Coronary artery (tissue), 2 donors: ENCODE data around the gene SDS.

Source experiments
- DNase-seq: peaks from one replicate; pipeline ENCODE4 v3.0.0-alpha.2; 2017; ENCODE audit warnings: low spot score
- H3K27ac ChIP-seq, 2 donors: fragments of 200-600 bp; sonication (generic); one replicate each; pipeline ENCODE4 v1.5.1; 2016 to 2019
- H3K4me3 ChIP-seq: fragments of 200-600 bp; sonication (generic); 2 replicates; pipeline ENCODE4 v1.5.1; 2016; ENCODE audit warnings: mild to moderate bottlenecking, moderate library complexity
- TF ChIP-seq, protein P1 (sequence below): fragments of 200-600 bp; sonication (generic); IDR thresholded peaks from one replicate; pipeline ENCODE4 v1.5.1; 2019; ENCODE audit warnings: antibody characterized with exemption

SDS gene, protein sequence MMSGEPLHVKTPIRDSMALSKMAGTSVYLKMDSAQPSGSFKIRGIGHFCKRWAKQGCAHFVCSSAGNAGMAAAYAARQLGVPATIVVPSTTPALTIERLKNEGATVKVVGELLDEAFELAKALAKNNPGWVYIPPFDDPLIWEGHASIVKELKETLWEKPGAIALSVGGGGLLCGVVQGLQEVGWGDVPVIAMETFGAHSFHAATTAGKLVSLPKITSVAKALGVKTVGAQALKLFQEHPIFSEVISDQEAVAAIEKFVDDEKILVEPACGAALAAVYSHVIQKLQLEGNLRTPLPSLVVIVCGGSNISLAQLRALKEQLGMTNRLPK

DNA sequence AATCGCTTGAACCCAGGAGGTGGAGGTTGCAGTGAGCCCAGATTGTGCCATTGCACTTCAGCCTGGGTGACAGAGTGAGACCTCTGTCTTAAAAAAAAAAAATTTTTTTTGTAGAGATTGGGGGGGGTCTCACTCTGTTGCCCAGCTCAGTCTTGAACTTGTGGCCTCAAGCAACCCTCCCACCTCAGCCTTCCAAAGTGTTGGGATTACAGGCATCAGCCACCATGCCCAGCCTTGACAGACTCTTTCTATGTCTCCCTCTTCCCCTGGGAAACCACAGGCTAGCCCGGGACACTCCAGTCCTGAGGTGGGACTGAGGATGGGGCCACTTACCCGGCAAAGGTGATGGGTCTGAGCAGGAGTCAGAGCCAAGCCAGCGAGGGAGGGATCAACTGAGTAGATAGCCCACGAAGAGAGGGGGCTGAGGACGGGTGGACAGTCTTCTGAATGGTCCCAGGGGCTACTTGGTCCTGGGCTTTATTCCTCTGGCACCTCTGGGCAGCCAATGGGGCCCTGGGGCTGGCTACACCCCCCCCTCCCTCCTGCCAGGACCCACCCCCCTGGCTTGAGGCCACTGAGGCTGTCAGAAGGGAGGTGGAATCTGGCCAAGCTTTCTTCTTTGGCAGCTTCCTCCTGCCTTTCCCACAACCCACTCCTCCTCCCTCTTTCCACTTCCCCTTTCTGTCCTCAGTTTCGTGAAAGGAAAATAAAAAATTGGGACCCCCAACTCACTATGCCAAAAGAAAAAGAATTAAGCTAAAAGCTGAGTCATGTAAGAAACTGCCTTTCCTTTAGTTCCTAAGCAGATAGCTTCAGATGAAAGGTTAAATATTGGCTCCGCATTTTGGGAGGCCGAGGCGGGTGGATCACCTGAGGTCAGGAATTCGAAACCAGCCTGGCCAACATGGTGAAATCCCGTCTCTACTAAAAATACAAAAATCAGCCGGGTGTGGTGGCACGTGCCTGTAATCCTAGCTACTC is at the start of gene SDS:
Gene SDS (minus strand): TSS at position 453 of the 981 bp plus-strand sequence. CDS start 4,179 bp downstream, outside the sequence.
- H3K4me3 ChIP-seq: peak within 1 kb of the TSS; percentile 13
- H3K27ac ChIP-seq: no peak within 1 kb of the TSS
- no peak for DNase-seq
- TF ChIP-seq, protein P1, sequence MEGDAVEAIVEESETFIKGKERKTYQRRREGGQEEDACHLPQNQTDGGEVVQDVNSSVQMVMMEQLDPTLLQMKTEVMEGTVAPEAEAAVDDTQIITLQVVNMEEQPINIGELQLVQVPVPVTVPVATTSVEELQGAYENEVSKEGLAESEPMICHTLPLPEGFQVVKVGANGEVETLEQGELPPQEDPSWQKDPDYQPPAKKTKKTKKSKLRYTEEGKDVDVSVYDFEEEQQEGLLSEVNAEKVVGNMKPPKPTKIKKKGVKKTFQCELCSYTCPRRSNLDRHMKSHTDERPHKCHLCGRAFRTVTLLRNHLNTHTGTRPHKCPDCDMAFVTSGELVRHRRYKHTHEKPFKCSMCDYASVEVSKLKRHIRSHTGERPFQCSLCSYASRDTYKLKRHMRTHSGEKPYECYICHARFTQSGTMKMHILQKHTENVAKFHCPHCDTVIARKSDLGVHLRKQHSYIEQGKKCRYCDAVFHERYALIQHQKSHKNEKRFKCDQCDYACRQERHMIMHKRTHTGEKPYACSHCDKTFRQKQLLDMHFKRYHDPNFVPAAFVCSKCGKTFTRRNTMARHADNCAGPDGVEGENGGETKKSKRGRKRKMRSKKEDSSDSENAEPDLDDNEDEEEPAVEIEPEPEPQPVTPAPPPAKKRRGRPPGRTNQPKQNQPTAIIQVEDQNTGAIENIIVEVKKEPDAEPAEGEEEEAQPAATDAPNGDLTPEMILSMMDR: no peak

DNA sequence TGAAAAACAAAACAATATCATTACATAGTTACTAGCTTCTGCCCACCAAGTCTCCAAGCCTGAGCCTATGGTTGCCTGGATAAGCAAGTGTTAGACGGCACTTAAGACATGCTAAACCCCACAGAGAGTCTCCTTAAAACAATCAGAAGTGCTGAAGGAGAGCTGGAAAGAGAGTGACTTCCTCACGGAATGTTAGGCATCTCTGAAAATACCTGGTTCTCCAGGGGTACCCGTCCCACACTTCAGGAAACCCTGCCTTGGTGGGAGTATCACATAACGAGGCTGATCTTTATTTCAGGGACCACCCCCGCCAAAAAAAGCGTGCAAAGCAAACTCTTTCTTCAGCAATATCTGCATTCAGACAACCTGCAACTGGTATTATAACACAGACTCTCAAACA is 49.6 kb upstream of the SDS start:
- DNase-seq: no peak
- H3K4me3 ChIP-seq: no peak overlapping the region
- H3K27ac ChIP-seq: no peak overlapping the region
- TF ChIP-seq, protein P1: no peak

DNA sequence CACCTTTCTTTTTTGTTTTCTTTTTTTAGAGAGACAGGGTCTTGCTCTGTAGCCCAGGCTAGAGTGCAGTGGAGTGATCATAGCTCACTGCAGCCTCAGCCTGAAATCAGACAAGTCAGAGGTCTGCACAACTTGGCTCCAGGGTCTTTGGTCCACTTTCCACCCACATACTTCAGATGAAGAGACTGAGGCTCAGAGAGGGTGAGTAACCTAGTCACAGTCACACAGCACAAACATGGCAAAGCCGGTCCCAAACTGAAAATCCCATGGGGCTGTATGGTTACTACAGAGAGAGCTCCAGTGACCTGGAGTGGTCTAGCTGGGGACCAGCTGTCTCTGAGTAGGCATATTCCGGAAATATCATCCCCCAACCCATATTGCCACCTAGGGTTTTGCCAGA is 48.8 kb upstream of the SDS start:
- TF ChIP-seq, protein P1: no peak
- no peak for DNase-seq
- no peak overlapping the region for H3K27ac ChIP-seq
- no peak overlapping the region for H3K4me3 ChIP-seq

DNA sequence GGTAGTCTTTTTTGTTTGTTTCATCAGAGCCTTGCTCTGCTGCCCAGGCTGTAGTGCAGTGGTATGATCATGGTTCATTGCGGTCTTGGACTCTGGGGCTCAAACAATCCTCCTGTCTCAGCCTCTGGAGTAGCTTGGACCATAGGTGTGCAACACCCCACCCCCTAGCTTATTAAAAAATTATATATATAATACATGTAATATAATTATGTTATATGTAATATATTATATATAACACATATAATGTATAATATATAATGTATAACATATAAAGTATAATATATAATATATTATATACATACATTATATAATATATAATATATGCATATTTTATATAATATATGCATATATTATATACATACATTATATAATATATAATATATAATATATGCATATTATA is 46.2 kb upstream of the SDS start:
- no peak for DNase-seq
- TF ChIP-seq, protein P1: no peak
- Histone ChIP-seq H3K4me3 (no peak overlapping the region), H3K27ac (no peak overlapping the region)

DNA sequence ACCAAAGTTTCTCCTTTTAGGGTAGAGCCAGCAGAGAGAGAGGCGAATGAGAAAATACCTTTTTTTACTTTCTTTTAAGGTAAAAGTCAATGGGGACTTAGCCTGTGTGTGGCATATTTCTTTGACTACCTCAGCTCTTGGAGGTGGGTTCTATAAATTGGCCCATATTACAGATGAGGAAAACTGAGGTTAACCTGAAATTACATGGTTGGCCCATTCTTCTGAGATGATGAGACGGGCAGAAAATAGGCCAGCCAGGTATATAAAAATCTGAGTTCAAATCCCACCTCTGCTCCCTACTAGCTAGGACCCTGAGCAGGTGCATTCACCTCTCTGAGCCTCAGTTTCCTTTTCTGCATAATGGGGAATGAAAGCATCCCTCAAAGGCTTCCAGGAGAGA is 45.6 kb upstream of the SDS start:
- H3K27ac ChIP-seq: no peak overlapping the region
- no peak for DNase-seq
- no peak overlapping the region for H3K4me3 ChIP-seq
- TF ChIP-seq, protein P1: no peak

DNA sequence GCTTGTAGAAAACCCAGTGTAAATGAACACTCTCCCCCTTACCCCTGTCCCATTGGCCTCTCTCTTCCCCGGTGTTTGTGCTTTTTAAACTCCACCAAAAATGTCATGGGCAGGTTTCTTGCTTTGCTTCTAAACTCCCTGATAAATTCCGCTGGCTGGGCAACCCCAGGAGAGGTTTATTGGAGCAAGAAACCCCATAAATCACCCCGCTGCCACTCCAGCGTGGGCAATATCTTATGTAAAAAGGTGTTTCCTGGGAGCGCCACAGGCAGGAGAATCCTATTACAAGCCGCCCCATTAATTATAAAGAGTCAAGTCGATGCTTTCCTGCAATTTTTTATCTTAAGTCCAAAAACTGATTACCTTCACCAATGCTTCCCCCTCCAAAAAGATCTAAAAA is 45.2 kb upstream of the SDS start:
- Histone ChIP-seq H3K4me3 (no peak overlapping the region), H3K27ac (no peak overlapping the region)
- no peak for DNase-seq
- TF ChIP-seq, protein P1: no peak
